Urinary bladder (tissue), 4 donors: ENCODE results near the gene ZNF827. TPM values are rescaled to one million over a fixed set of nuclear protein-coding genes. Genes with fewer than 3 reads are reported as not detected.

Experiments
- DNase-seq: peaks from one replicate; pipeline ENCODE4 v3.0.0-alpha.2; 2015; ENCODE audit errors: extremely low spot score
- H3K27ac ChIP-seq: one replicate; pipeline ENCODE4 v1.5.1; 2013; ENCODE audit warnings: low read depth, mild to moderate bottlenecking, moderate library complexity
- H3K36me3 ChIP-seq: one replicate; pipeline ENCODE4 v1.6.1; 2013; ENCODE audit warnings: mild to moderate bottlenecking, moderate library complexity; ENCODE audit not compliant: insufficient read depth
- H3K4me1 ChIP-seq: one replicate; pipeline ENCODE4 v1.6.1; 2013; ENCODE audit warnings: mild to moderate bottlenecking, moderate library complexity; ENCODE audit not compliant: insufficient read depth
- H3K4me3 ChIP-seq: one replicate; pipeline ENCODE4 v1.5.1; 2013; ENCODE audit warnings: low read depth, low read length
- WGBS: extraction: QIAGEN DNeasy Blood & Tissue Kit; methylation state at CpG from one replicate; pipeline ENCODE4 v1.1.7; 2013; 5-methylcytosine and 5-hydroxymethylcytosine counted together
- polyA plus RNA-seq: library from polyadenylated mRNA; stranded (reverse); fragments of 200-250 nt; gene quantifications from one replicate; pipeline ENCODE4 v1.2.3, GENCODE V29; 2013
- total RNA-seq: library from RNA; depleted of rRNA; stranded (reverse); fragments of >200 nt; gene quantifications from one replicate; pipeline ENCODE4 v1.2.3, GENCODE V29; 2014
- donor health status: healthy with polysubstance abuse.
- donor health status: healthy.

ZNF827 gene, protein sequence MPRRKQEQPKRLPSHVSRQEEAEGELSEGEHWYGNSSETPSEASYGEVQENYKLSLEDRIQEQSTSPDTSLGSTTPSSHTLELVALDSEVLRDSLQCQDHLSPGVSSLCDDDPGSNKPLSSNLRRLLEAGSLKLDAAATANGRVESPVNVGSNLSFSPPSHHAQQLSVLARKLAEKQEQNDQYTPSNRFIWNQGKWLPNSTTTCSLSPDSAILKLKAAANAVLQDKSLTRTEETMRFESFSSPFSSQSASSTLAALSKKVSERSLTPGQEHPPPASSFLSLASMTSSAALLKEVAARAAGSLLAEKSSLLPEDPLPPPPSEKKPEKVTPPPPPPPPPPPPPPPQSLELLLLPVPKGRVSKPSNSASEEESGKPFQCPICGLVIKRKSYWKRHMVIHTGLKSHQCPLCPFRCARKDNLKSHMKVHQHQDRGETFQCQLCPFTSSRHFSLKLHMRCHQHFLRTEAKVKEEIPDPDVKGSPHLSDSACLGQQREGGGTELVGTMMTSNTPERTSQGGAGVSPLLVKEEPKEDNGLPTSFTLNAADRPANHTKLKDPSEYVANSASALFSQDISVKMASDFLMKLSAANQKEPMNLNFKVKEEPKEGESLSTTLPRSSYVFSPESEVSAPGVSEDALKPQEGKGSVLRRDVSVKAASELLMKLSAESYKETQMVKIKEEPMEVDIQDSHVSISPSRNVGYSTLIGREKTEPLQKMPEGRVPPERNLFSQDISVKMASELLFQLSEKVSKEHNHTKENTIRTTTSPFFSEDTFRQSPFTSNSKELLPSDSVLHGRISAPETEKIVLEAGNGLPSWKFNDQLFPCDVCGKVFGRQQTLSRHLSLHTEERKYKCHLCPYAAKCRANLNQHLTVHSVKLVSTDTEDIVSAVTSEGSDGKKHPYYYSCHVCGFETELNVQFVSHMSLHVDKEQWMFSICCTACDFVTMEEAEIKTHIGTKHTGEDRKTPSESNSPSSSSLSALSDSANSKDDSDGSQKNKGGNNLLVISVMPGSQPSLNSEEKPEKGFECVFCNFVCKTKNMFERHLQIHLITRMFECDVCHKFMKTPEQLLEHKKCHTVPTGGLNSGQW
- total RNA-seq (20.2 TPM), polyA plus RNA-seq (13.0 TPM)

DNA sequence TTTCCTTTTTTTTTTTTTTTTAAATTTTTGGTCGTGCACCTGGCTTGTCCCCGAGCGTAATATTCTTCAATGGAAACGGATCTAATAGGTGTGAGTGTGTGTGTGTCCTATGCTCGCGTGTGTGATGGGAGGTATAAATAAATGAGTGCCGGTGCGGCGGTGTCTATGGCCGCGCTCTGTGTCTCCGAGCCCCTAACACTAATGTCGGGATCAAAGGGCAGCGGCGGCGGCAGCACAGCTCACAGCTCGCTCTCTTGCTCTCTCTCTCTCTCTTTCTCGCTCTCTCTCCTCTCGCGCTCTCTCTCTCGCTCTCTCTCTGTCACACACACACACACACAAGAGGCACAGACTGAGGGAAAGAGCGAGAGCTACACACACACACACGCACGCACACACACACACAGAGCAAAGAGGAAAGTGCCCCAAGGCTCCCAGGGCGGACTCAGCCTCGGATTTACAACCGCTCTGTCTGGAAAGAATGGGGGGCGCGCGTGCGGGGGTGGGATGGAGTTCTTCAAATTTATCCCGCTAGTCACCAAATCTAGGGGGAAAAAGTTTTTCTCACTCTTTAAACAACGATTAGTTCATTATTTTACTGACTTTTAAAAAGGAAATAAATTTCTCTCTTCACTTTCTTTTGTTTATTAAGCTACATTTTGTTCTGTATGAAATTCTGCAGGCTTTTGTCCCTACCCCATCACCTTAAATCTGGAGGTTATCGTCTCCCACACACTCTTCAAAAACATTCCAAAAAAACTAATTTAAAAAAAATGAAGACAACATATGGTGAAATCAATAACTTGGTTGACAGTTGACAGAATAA lies at the start of gene ZNF827:
ZNF827 (minus strand) TSS at position 206 of the 823 bp plus-strand sequence. CDS start 416 bp downstream, outside the sequence.
- H3K4me3 ChIP-seq, result peak within 1 kb of the TSS; percentile 93
- no peaks in the 10 kb centered on the region for H3K4me1 ChIP-seq
- WGBS, result 3% methylated on average over 34 of the region's 34 CpGs
- peak within 1 kb of the TSS; percentile 96 for H3K27ac ChIP-seq
- no peaks in the 10 kb centered on the region for H3K36me3 ChIP-seq
- DNase-seq, result peak; percentile 70

DNA sequence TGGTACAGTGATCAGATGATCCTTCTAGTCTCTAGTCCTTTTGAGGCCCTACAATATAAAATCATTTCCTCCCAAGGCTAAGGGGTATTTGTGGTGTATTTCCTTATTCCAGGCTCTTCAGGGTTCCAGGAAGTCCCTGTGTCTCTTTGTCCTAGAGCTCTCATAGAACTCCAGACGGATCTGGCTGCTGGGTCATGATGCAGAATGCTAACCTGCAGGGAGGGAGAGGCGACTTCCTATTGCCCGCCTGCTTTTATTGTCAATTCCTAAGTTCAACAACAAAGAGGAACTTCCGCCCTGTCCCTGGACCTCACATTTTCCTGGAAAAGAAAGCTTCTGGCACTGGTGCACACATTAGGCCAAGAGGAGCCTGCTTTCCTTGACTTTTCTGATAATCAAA lies 45.9 kb upstream of the ZNF827 start:
- no peaks in the 10 kb centered on the region for H3K36me3 ChIP-seq
- H3K4me3 ChIP-seq, result no peak overlapping the region
- no peaks in the 10 kb centered on the region for H3K4me1 ChIP-seq
- WGBS, result 69% methylated on average over 4 of the region's 4 CpGs
- no peak overlapping the region for H3K27ac ChIP-seq
- DNase-seq, result no peak

DNA sequence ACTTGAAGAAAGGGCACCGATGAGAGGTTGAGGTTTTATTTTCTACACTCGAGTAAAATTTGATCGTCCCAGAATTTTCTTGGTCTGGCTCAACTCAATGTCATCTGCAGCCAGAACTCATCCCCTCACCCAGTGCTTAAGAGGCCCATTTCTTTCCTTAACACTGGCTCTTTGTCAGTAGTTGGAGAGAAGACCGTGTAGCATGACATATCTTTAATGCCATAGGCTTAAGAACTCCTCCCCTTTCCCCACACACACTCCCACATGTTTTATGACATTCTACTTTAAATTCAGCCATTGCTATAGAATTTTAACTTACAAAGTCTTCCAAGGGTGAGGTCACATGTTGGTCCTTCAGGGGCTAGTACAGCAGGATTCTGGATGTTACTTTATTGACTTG lies 44.2 kb upstream of the ZNF827 start:
- no peaks in the 10 kb centered on the region for H3K36me3 ChIP-seq
- no peaks in the 10 kb centered on the region for H3K4me1 ChIP-seq
- 71% methylated on average over 4 of the region's 4 CpGs for WGBS
- no peak overlapping the region for H3K4me3 ChIP-seq
- DNase-seq, result no peak
- H3K27ac ChIP-seq, result no peak overlapping the region

DNA sequence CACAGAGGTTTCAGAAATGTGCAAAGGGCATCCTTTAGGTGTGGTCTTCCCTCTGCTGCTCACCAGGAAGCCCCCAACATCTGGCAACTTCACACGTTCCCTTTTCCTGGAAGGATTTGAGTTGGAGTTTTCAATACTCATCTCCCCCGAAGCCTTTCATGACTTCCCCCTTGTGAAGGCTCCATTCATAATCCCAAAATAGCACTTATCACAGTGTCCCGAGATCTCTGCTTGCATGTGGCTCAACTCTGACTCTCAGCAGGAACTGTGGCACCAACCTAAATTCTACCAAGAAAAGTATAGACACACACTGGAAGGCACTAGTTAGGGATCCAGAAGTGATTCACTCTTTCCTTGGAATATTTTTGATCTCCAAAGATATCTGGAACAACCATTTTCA lies 40.5 kb upstream of the ZNF827 start:
- WGBS, result 55% methylated on average over 3 of the region's 3 CpGs
- Histone ChIP-seq H3K36me3 (no peaks in the 10 kb centered on the region), H3K4me1 (no peaks in the 10 kb centered on the region), H3K27ac (no peak overlapping the region), H3K4me3 (no peak overlapping the region)
- DNase-seq, result no peak

DNA sequence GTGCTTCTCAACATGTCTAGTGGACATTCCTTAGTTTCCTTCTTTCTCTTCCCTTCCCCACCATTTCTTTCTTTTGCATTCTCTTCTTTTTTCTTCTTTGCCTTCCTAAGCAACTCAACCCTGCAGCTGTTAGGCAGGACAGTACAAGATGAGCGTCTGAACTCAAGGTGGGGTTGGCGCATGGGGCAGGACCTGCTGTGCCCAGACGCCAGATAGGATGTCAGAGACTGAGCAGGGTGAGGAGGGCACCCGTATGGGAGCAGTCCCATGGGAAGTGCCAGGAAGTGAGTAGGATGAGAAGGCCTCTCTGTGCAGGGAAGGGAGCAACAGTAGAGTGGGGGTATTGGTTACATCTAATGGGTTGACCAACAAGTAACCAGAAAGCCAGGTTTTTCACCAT lies 38.1 kb upstream of the ZNF827 start:
- H3K4me1 ChIP-seq, result no peaks in the 10 kb centered on the region
- whole genome bisulfite sequencing, result 87% methylated on average over 4 of the region's 4 CpGs
- H3K36me3 ChIP-seq, result no peaks in the 10 kb centered on the region
- DNase-seq, result no peak
- H3K27ac ChIP-seq, result no peak overlapping the region
- no peak overlapping the region for H3K4me3 ChIP-seq

DNA sequence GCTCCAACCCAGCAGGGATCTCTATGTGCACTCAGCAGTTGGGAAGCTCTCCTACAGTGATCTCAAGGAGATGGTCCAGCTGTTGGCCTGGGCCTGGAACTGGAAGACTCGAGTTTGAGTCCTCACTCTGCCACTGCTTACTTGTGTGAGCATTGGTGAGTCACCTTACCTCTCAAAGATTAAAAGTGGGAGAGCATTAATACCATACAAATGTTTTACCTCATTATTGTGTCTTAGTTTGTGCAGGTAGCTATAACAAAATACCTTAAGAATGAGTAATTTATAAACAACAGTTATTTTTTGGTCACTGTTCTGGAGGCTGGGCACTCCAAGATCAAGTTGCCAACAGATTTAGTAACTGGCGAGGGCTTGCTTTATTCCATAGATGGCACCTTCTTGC lies 21.4 kb upstream of the ZNF827 start:
- H3K27ac ChIP-seq, result no peak overlapping the region
- H3K36me3 ChIP-seq, result no peaks in the 10 kb centered on the region
- no peaks in the 10 kb centered on the region for H3K4me1 ChIP-seq
- WGBS, result 86% methylated on average over 2 of the region's 2 CpGs
- no peak for DNase-seq
- H3K4me3 ChIP-seq, result no peak overlapping the region

DNA sequence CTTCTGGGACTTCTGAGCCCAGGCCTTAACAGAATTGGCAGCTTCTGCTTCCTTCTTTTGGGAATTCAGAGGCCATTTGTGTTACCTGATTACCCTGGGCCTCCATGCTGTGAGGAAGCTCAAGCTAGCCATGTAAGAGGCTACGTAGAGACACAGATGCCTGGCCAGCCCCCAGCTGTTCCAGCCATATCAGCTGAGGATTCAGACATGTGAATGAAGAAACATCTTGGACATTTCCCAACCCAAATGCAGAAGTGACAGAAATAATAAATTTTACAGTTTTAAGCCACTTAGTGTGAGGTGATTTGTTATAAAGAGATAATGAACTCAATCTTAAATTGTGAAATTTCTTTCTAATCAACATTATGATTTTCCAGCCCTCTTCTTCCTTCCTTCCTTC lies 18.7 kb upstream of the ZNF827 start:
- H3K4me1 ChIP-seq, result no peaks in the 10 kb centered on the region
- no peak overlapping the region for H3K4me3 ChIP-seq
- 77% methylated on average over 1 of the region's 1 CpG for WGBS
- no peaks in the 10 kb centered on the region for H3K36me3 ChIP-seq
- H3K27ac ChIP-seq, result no peak overlapping the region
- no peak for DNase-seq

DNA sequence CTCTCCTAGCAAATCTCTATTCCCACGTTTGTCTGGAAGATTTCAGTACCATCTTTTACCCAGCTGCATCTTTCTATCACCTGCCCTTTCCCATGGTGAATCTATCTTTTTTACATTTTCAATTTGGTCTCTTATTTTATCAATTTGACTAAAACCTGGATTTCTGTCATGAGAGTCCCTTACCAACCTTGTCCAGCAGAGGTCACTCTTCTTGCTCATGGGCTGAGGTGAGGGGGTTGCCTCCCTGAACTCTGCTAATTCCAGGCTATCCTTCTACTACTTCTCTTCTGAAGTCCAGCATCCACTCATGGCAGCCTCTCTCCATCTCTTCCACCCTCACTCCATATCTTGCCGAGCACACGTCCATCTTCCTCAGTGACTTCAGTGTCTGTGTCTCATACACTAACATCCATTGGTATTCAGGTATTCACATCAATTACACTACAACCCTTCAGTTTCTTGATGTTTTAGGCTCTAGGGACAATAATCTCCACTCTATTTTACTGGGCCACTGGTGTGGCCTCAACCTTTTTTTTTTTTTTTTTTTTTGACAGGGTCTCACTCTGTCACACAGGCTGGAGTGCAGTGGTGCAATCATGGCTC lies 17.8 kb upstream of the ZNF827 start:
- H3K36me3 ChIP-seq, result no peaks in the 10 kb centered on the region
- 59% methylated on average over 3 of the region's 3 CpGs for WGBS
- no peak for DNase-seq

DNA sequence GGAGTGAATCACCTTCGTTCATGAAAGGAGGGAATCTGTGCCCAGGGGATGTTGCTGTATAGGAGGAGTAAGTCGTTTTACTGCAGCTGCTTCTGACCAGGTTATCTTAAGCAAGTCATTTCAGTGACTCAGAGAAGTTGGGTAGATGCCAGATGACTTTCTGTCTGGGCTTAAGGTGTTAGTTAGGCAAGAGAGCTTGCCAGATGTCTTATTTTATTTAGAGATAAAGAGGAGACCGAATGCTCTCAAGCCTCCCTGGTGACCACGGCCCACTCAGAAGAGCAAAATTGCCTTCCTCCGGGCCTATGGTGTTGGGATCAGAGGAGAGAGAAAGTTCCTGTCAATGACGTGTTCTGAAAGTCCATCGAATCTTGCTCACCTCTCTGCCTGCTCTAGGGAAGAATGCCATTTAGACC lies 16.3 kb upstream of the ZNF827 start:
- no peak overlapping the region for H3K27ac ChIP-seq
- no peaks in the 10 kb centered on the region for H3K4me1 ChIP-seq
- no peaks in the 10 kb centered on the region for H3K36me3 ChIP-seq
- no peak for DNase-seq
- H3K4me3 ChIP-seq, result no peak overlapping the region
- WGBS, result 67% methylated on average over 7 of the region's 7 CpGs

More for the DNA sequence above, 17.8 kb upstream of the ZNF827 start:
- Histone ChIP-seq H3K4me1 (no peaks in the 10 kb centered on the region), H3K4me3 (no peak overlapping the region), H3K27ac (no peak overlapping the region)

DNA sequence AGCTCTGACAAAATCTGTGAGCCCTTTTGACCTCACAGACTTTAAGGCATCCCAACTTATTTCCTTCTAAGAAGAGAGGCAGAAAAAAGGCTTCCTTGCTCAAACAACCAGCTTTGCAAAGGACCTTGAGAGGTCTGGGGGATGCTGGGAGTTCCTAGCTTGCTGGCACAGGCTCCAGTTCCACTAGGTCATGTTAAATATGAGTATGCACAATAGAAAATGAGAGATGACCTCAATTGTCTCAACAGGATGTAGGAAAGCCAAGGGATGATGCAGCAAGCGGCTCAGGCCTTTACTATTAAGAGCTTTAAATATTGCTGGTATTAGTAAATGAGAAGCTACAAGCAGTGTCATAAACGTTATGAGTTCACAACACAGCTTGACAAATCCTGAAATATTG lies 13.3 kb upstream of the ZNF827 start:
- Histone ChIP-seq H3K36me3 (no peaks in the 10 kb centered on the region), H3K27ac (no peak overlapping the region), H3K4me3 (no peak overlapping the region), H3K4me1 (no peaks in the 10 kb centered on the region)
- DNase-seq, result no peak
- WGBS, result 75% methylated on average over 2 of the region's 2 CpGs

DNA sequence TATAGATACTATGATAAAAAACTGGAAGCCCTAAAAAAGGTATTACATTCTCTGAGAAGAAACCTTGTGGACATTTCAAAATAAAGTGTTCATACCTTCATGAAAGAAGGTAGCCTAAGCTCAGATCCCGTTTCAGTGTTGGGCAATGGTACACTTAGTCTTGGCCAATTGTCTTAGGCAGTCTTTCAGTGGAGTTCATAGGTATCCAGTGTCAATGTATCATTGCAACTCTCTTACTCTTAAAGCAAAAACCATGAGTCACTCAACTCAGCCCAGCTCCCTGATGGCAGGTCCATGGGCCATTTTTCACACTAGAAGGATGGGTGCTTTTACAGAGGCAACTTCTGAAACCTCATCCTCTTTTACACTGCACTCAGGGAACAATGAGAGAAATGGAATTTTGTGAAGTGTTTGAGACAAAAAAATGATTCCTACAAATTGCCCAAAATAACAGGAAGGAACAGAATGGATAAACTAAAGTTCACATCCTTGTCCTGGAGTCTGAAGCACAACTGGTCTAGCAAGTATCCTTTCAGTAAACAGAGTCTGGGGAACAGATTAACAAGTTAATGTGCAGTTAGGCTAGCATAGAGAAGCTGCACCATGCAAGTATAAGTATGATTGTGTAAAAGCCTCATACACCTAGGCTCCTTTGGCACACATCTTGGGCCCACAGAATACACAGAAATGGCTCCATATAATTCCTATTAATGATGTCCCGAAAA lies 7.0 kb upstream of the ZNF827 start:
- Histone ChIP-seq H3K4me3 (no peak overlapping the region), H3K4me1 (no peaks in the 10 kb centered on the region), H3K27ac (no peak overlapping the region), H3K36me3 (no peaks in the 10 kb centered on the region)
- WGBS, result 88% methylated on average over 2 of the region's 2 CpGs
- no peak for DNase-seq

DNA sequence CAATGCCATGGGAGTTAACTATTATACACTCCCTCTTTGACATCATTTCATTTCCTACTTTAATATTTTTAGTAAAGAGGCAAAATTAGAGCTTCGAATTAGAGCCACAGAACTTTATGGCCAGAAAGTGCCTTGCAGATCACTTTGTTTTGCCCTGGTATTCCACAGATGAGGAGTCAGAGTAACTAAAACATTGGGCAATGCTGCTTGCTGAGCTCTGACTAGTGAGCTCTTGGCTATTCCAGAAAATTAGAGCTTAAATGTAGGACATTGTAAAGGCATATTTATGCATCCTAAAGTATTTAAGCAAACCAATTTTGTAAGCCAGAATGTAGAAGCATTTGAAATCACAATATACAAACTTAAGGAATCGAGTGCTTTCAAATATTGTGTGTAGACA lies 6.3 kb upstream of the ZNF827 start:
- no peaks in the 10 kb centered on the region for H3K4me1 ChIP-seq
- no peak overlapping the region for H3K27ac ChIP-seq
- no peak overlapping the region for H3K4me3 ChIP-seq
- no peaks in the 10 kb centered on the region for H3K36me3 ChIP-seq
- DNase-seq, result no peak
- WGBS, result 91% methylated on average over 2 of the region's 2 CpGs
